T1000 (cell line): ENCODE data around the gene IL20.

Experiments used
- DNase-seq: peaks from one replicate; lab custom pipeline; 2025; ENCODE audit warnings: mixed read lengths; lab: John Stamatoyannopoulos, UW

Gene IL20

GRCh38 chr1:206864939-206865671 lies at the start of gene IL20:
Gene IL20, plus strand, starts transcription at chr1:206865623. Its CDS starts 230 bp downstream, at chr1:206865853.
- DNase-seq, result no peak

GRCh38 chr1:206816390-206817287 lies 48.8 kb upstream of the IL20 start:
- no peak for DNase-seq

- no peak for DNase-seq
Measured at GRCh38 chr1:206821493-206821892, 43.9 kb upstream of the IL20 start.

GRCh38 chr1:206823727-206824126 lies 41.7 kb upstream of the IL20 start:
- DNase-seq, result no peak

GRCh38 chr1:206824331-206824730 lies 41.1 kb upstream of the IL20 start:
- DNase-seq, result no peak

GRCh38 chr1:206826394-206826793 lies 39.0 kb upstream of the IL20 start:
- no peak for DNase-seq

GRCh38 chr1:206828061-206828460 lies 37.4 kb upstream of the IL20 start:
- no peak for DNase-seq

- DNase-seq, result no peak
Measured at GRCh38 chr1:206828765-206829164, 36.7 kb upstream of the IL20 start.

- no peak for DNase-seq
Measured at GRCh38 chr1:206829282-206829681, 36.1 kb upstream of the IL20 start.

GRCh38 chr1:206829875-206830274 lies 35.5 kb upstream of the IL20 start:
- no peak for DNase-seq

- no peak for DNase-seq
Measured at GRCh38 chr1:206831650-206832049, 33.8 kb upstream of the IL20 start.

GRCh38 chr1:206832352-206832880 lies 33.0 kb upstream of the IL20 start:
- DNase-seq, result no peak

- no peak for DNase-seq
Measured at GRCh38 chr1:206833106-206833680, 32.2 kb upstream of the IL20 start.

- DNase-seq, result no peak
Measured at GRCh38 chr1:206833801-206834200, 31.6 kb upstream of the IL20 start.

- no peak for DNase-seq
Measured at GRCh38 chr1:206834217-206834616, 31.2 kb upstream of the IL20 start.

GRCh38 chr1:206834711-206835110 lies 30.7 kb upstream of the IL20 start:
- no peak for DNase-seq

GRCh38 chr1:206835186-206835585 lies 30.2 kb upstream of the IL20 start:
- DNase-seq, result no peak

GRCh38 chr1:206836111-206836510 lies 29.3 kb upstream of the IL20 start:
- no peak for DNase-seq

GRCh38 chr1:206839006-206839560 lies 26.3 kb upstream of the IL20 start:
- no peak for DNase-seq

- DNase-seq, result no peak
Measured at GRCh38 chr1:206839857-206840256, 25.6 kb upstream of the IL20 start.

GRCh38 chr1:206841609-206842323 lies 23.7 kb upstream of the IL20 start:
- no peak for DNase-seq

GRCh38 chr1:206842854-206843253 lies 22.6 kb upstream of the IL20 start:
- DNase-seq, result no peak
